IMR-90 (cell line): Measurements from ENCODE around the gene LTF. TPM values are rescaled to one million over a fixed set of nuclear protein-coding genes. Genes with fewer than 3 reads are reported as not detected.

Experiments used
- ATAC-seq: fragments of 200-7000 bp; cut with Tn5 transposase; 2 replicates; pipeline ENCODE4 v1.9.1; 2020; ENCODE audit warnings: low read depth, mild to moderate bottlenecking, moderate library complexity
- BruUV-seq: library from RNA; stranded (reverse); fragments of 400-500 nt; replicated peaks from 2 replicates; lab custom pipeline; 2021; lab: Mats Ljungman, UMichigan
- CTCF ChIA-PET: fragments of 300-600 bp; formaldehyde crosslinking; extraction: SDS; loops from one replicate; lab custom pipeline; 2021; ENCODE audit warnings: antibody characterized with exemption; lab: Yijun Ruan, JAX
- POLR2A ChIA-PET: fragments of 300-600 bp; sonication (Branson Sonifier 250); formaldehyde crosslinking; loops from one replicate; lab custom pipeline; 2022; ENCODE audit warnings: antibody characterized with exemption; ENCODE audit not compliant: unreplicated experiment; lab: Charles Lee
- DNase-seq: peaks from one replicate; pipeline ENCODE4 v3.0.0; 2013
- H2AFZ ChIP-seq: replicated peaks from 2 replicates; pipeline ENCODE3; 2013; ENCODE audit warnings: low read length, mild to moderate bottlenecking; ENCODE audit not compliant: poor library complexity
- H2AK5ac ChIP-seq: 2 replicates; pipeline ENCODE4 v1.6.1; 2013; ENCODE audit warnings: low read depth, low read length, inconsistent platforms
- H2AK9ac ChIP-seq: replicated peaks from 2 replicates; pipeline ENCODE3; 2013; ENCODE audit warnings: mild to moderate bottlenecking, low read depth, low read length, moderate library complexity; ENCODE audit not compliant: poor library complexity
- H2BK120ac ChIP-seq: 2 replicates; pipeline ENCODE4 v1.6.1; 2013; ENCODE audit warnings: low read depth, low read length, inconsistent platforms
- H2BK15ac ChIP-seq: 3 replicates; pipeline ENCODE4 v1.6.1; 2013; ENCODE audit warnings: low read depth, low read length, inconsistent platforms
- H2BK20ac ChIP-seq: 2 replicates; pipeline ENCODE4 v1.6.1; 2013; ENCODE audit warnings: low read depth, mild to moderate bottlenecking, inconsistent platforms, low read length, moderate library complexity
- H2BK5ac ChIP-seq: 2 replicates; pipeline ENCODE4 v1.6.1; 2013; ENCODE audit warnings: mild to moderate bottlenecking, low read depth, low read length, inconsistent platforms; ENCODE audit not compliant: poor library complexity, severe bottlenecking
- H3K14ac ChIP-seq: replicated peaks from 2 replicates; pipeline ENCODE4 v1.6.1; 2013; ENCODE audit warnings: low read depth, low read length, inconsistent platforms
- H3K18ac ChIP-seq: 2 replicates; pipeline ENCODE4 v1.6.1; 2013; ENCODE audit warnings: low read depth, low read length, control low read depth
- H3K23ac ChIP-seq: 2 replicates; pipeline ENCODE4 v1.6.1; 2013; ENCODE audit warnings: low read depth, low read length, inconsistent platforms
- H3K27ac ChIP-seq: 2 replicates; pipeline ENCODE4 v1.5.1; 2013; ENCODE audit warnings: mild to moderate bottlenecking, control low read depth, low read length; ENCODE audit not compliant: insufficient read depth
- H3K27me3 ChIP-seq: 2 replicates; pipeline ENCODE4 v1.6.1; 2013; ENCODE audit warnings: low read length; ENCODE audit not compliant: control insufficient read depth, insufficient read depth
- H3K36me3 ChIP-seq: 2 replicates; pipeline ENCODE4 v1.6.1; 2013; ENCODE audit warnings: low read length, mixed read lengths; ENCODE audit not compliant: control insufficient read depth, insufficient read depth
- H3K4ac ChIP-seq: 2 replicates; pipeline ENCODE4 v1.6.1; 2013; ENCODE audit warnings: low read depth, low read length, inconsistent platforms
- H3K4me1 ChIP-seq: 2 replicates; pipeline ENCODE4 v1.6.1; 2013; ENCODE audit warnings: low read length, mixed read lengths; ENCODE audit not compliant: control insufficient read depth, insufficient read depth
- H3K4me2 ChIP-seq: 2 replicates; pipeline ENCODE4 v1.6.1; 2013; ENCODE audit warnings: low read depth, mild to moderate bottlenecking, control low read depth, low read length, moderate library complexity
- H3K4me3 ChIP-seq: 2 replicates; pipeline ENCODE4 v1.5.1; 2013; ENCODE audit warnings: low read depth, mild to moderate bottlenecking, control low read depth, low read length, moderate library complexity; ENCODE audit not compliant: insufficient read depth
- H3K56ac ChIP-seq: 2 replicates; pipeline ENCODE4 v1.6.1; 2013; ENCODE audit warnings: low read length, inconsistent platforms; ENCODE audit not compliant: insufficient read depth; ENCODE audit errors: extremely low read depth
- H3K79me1 ChIP-seq, 2 experiments: 2 replicates each; pipeline ENCODE4 v1.6.1; 2013; ENCODE audit warnings: low read length in 2 of 2, inconsistent platforms in 1 of 2, low read depth in 1 of 2
- H3K9ac ChIP-seq: 2 replicates; pipeline ENCODE4 v1.6.1; 2013; ENCODE audit warnings: low read depth, low read length, control low read depth
- H3K9me1 ChIP-seq: 2 replicates; pipeline ENCODE4 v1.6.1; 2013; ENCODE audit warnings: low read length, inconsistent platforms; ENCODE audit not compliant: insufficient read depth
- H3K9me3 ChIP-seq: 2 replicates; pipeline ENCODE4 v1.6.1; 2013; ENCODE audit warnings: low read length; ENCODE audit not compliant: control insufficient read depth, insufficient read depth
- H4K20me1 ChIP-seq: 2 replicates; pipeline ENCODE4 v1.6.1; 2013; ENCODE audit warnings: low read length, inconsistent platforms; ENCODE audit not compliant: insufficient read depth
- H4K5ac ChIP-seq: 2 replicates; pipeline ENCODE4 v1.6.1; 2013; ENCODE audit warnings: mild to moderate bottlenecking, low read depth, low read length, control low read depth
- H4K8ac ChIP-seq, 2 experiments: 2 replicates each; pipeline ENCODE4 v1.6.1; 2013; ENCODE audit warnings: low read depth in 2 of 2, low read length in 2 of 2, control low read depth in 1 of 2, inconsistent platforms in 1 of 2
- H4K91ac ChIP-seq: 2 replicates; pipeline ENCODE4 v1.6.1; 2013; ENCODE audit warnings: low read depth, low read length, inconsistent platforms; ENCODE audit not compliant: insufficient read depth
- BHLHE40 ChIP-seq: fragments of 150-350 bp; IDR thresholded peaks from 2 replicates; pipeline ENCODE4 v1.6.1; 2016; ENCODE audit warnings: mild to moderate bottlenecking, low read depth, low read length
- CEBPB ChIP-seq: IDR thresholded peaks from 2 replicates; pipeline ENCODE4 v1.6.1; 2012; ENCODE audit warnings: low read depth, low read length, improper control_type of control experiment
- CHD1 ChIP-seq: IDR thresholded peaks from 2 replicates; pipeline ENCODE4 v1.6.1; 2012; ENCODE audit warnings: low read depth, low read length, improper control_type of control experiment
- CTCF ChIP-seq: conservative IDR thresholded peaks from 2 replicates; pipeline ENCODE4 v1.5.1; 2012; ENCODE audit warnings: mild to moderate bottlenecking, low read depth, low read length, improper control_type of control experiment
- ELK1 ChIP-seq: fragments of 150-350 bp; IDR thresholded peaks from 2 replicates; pipeline ENCODE4 v1.6.1; 2016; ENCODE audit warnings: low read depth, mild to moderate bottlenecking, low read length, moderate library complexity, borderline replicate concordance
- FOS ChIP-seq: fragments of 150-350 bp; IDR thresholded peaks from 2 replicates; pipeline ENCODE4 v1.6.1; 2016; ENCODE audit warnings: low read depth, low read length
- MAFK ChIP-seq: IDR thresholded peaks from 2 replicates; pipeline ENCODE4 v1.6.1; 2012; ENCODE audit warnings: low read depth, low read length, improper control_type of control experiment
- MAZ ChIP-seq: IDR thresholded peaks from 2 replicates; pipeline ENCODE4 v1.6.1; 2012; ENCODE audit warnings: low read depth, mild to moderate bottlenecking, low read length, improper control_type of control experiment, moderate library complexity, borderline replicate concordance
- MXI1 ChIP-seq: IDR thresholded peaks from 2 replicates; pipeline ENCODE4 v1.6.1; 2012; ENCODE audit warnings: low read depth, mild to moderate bottlenecking, low read length, moderate library complexity, borderline replicate concordance
- NFE2L2 ChIP-seq: fragments of 150-350 bp; IDR thresholded peaks from 2 replicates; pipeline ENCODE4 v1.6.1; 2016; ENCODE audit warnings: low read depth, mild to moderate bottlenecking, low read length
- POLR2A ChIP-seq: IDR thresholded peaks from 2 replicates; pipeline ENCODE4 v1.6.1; 2012; ENCODE audit warnings: mild to moderate bottlenecking, low read depth, low read length
- RAD21 ChIP-seq: IDR thresholded peaks from 2 replicates; pipeline ENCODE4 v1.6.1; 2012; ENCODE audit warnings: low read length, improper control_type of control experiment
- RCOR1 ChIP-seq: IDR thresholded peaks from 2 replicates; pipeline ENCODE4 v1.6.1; 2012; ENCODE audit warnings: mild to moderate bottlenecking, low read length, improper control_type of control experiment; ENCODE audit not compliant: insufficient replicate concordance
- RFX5 ChIP-seq: IDR thresholded peaks from 2 replicates; pipeline ENCODE4 v1.8.0; 2012; ENCODE audit warnings: low read depth, mild to moderate bottlenecking, low read length, moderate library complexity
- SMC3 ChIP-seq: fragments of 150-350 bp; IDR thresholded peaks from 2 replicates; pipeline ENCODE4 v1.6.1; 2016; ENCODE audit warnings: low read depth, mild to moderate bottlenecking, antibody characterized with exemption, low read length, moderate library complexity
- USF2 ChIP-seq: fragments of 150-350 bp; IDR thresholded peaks from 2 replicates; pipeline ENCODE4 v1.6.1; 2017; ENCODE audit warnings: mild to moderate bottlenecking, antibody characterized with exemption, low read length, low read depth
- WGBS, 2 experiments: methylation state at CpG; one replicate each; pipeline versions ENCODE4 v1.1.5 to v1.1.7; 2013; ENCODE audit warnings: missing lambda C conversion rate in 2 of 2; ENCODE audit not compliant: insufficient read length in 1 of 2; ENCODE audit errors: extremely low coverage in 2 of 2; 5-methylcytosine and 5-hydroxymethylcytosine counted together
- dilution Hi-C: fragments of 300-500 bp; cut with HindIII; formaldehyde crosslinking; loops from one replicate; pipeline ENCODE4 v1.14.3; 2018; ENCODE audit warnings: low sequenced_read_pairs; ENCODE audit not compliant: unreplicated experiment
- in situ Hi-C: fragments of 300-500 bp; cut with MboI; formaldehyde crosslinking; loops from 3 replicates; pipeline ENCODE4 v1.14.3; 2019; ENCODE audit warnings: low sequenced_read_pairs, inconsistent platforms, mixed read lengths
- intact Hi-C: fragments of 100-400 bp; cut with micrococcal nuclease; formaldehyde crosslinking; loops from 2 replicates; pipeline ENCODE4 v1.10.0; 2022
- polyA plus RNA-seq, 3 experiments: library from polyadenylated mRNA; depleted of rRNA; stranded (reverse); fragments of >200 nt; gene quantifications; 2 replicates each; pipeline ENCODE4 v1.2.3, GENCODE V29; 2012; ENCODE audit warnings: low replicate concordance in 1 of 3
- total RNA-seq: library from RNA; depleted of rRNA; stranded (reverse); fragments of >200 nt; gene quantifications from 2 replicates; pipeline ENCODE4 v1.2.3, GENCODE V29; 2012

Gene LTF
- total and polyA plus RNA-seq, 2 of the 4 experiments (the other 2 are of a cell fraction) = not detected

GRCh38 chr3:46467562-46467961 lies 2.9 kb upstream of the LTF start:
- no peaks in the 10 kb centered on the region for H3K9me3 ChIP-seq
- H3K18ac ChIP-seq = no peak overlapping the region
- H3K4me3 ChIP-seq = no peak overlapping the region
- no peak overlapping the region for H3K56ac ChIP-seq
- H3K27ac ChIP-seq = no peak overlapping the region
- no peaks in the 10 kb centered on the region; the same call in 1 of the 2 replicates for H3K9me1 ChIP-seq
- H3K9ac ChIP-seq = no peak overlapping the region
- no peak overlapping the region for H2AFZ ChIP-seq
- no peak overlapping the region for H4K8ac ChIP-seq
- TF ChIP-seq MAFK (no peak), ELK1 (no peak), CEBPB (no peak), RFX5 (no peak), USF2 (no peak), MXI1 (no peak), MAZ (no peak), SMC3 (no peak), FOS (no peak), NFE2L2 (no peak), RCOR1 (no peak), BHLHE40 (no peak), CHD1 (no peak), RAD21 (no peak), CTCF (no peak), POLR2A (no peak)
- ATAC-seq (no peak), DNase-seq (no peak)
- intact Hi-C loops = no loop called here
- no peak overlapping the region for H3K14ac ChIP-seq
- no CpG with 5 or more reads among the region's 4 CpGs for WGBS, 2 experiments
- H4K5ac ChIP-seq = no peak overlapping the region
- no peaks in the 10 kb centered on the region for H3K36me3 ChIP-seq
- no peak overlapping the region for H3K4ac ChIP-seq
- no peaks in the 10 kb centered on the region; the same call in 1 of the 2 replicates for H4K20me1 ChIP-seq
- ChIA-PET POLR2A (no interaction called here), CTCF (no interaction called here)
- dilution Hi-C loops = no loop called here
- H3K27me3 ChIP-seq = peaks cover 80% of the 10 kb centered on the region
- BruUV-seq = no TSS peak
- no peak overlapping the region for H2BK20ac ChIP-seq
- no peak overlapping the region for H4K91ac ChIP-seq
- H3K79me1 ChIP-seq = no peaks in the 10 kb centered on the region
- in situ Hi-C loops = no loop called here
- no peak overlapping the region for H3K4me2 ChIP-seq
- H3K23ac ChIP-seq = no peak overlapping the region
- H3K4me1 ChIP-seq = peaks cover under 1% of the 10 kb centered on the region; the same call in 1 of the 2 replicates
- H2AK5ac ChIP-seq = no peak overlapping the region
- no peak overlapping the region for H2AK9ac ChIP-seq
- no peak overlapping the region for H2BK15ac ChIP-seq
- no peak overlapping the region for H2BK120ac ChIP-seq
- H2BK5ac ChIP-seq = no peak overlapping the region
